WTC11 (cell line): Measurements from ENCODE around the gene GCK. TPM values are rescaled to one million over a fixed set of nuclear protein-coding genes. Genes with fewer than 3 reads are reported as not detected.

Experiments used
- ATAC-seq: fragments of 200-7000 bp; cut with Tn5 transposase; 2 replicates; pipeline ENCODE4 v1.10.0; 2021; ENCODE audit warnings: mild to moderate bottlenecking, moderate library complexity
- CTCF ChIA-PET: fragments of 300-600 bp; sonication (Branson Sonifier 250); formaldehyde crosslinking; loops from one replicate; lab custom pipeline; 2021; ENCODE audit warnings: antibody characterized with exemption; lab: Charles Lee
- POLR2A ChIA-PET: fragments of 350-600 bp; sonication (Branson Sonifier 250); formaldehyde crosslinking; loops from one replicate; lab custom pipeline; 2021; ENCODE audit warnings: antibody characterized with exemption; lab: Charles Lee
- DNase-seq: peaks from one replicate; pipeline ENCODE4 v3.0.0; 2021; ENCODE audit warnings: low spot score
- H3K27ac Mint-ChIP-seq: 2 replicates; pipeline ENCODE4 v1.8.0; 2021; ENCODE audit warnings: mixed read lengths
- H3K27me3 Mint-ChIP-seq: 2 replicates; pipeline ENCODE4 v1.8.0; 2021; ENCODE audit warnings: low read depth, mild to moderate bottlenecking, moderate library complexity, mixed read lengths
- H3K36me3 Mint-ChIP-seq: 2 replicates; pipeline ENCODE4 v1.8.0; 2021; ENCODE audit warnings: mixed read lengths
- H3K4me1 Mint-ChIP-seq: 2 replicates; pipeline ENCODE4 v1.8.0; 2022; ENCODE audit warnings: mixed read lengths
- H3K4me3 Mint-ChIP-seq: 2 replicates; pipeline ENCODE4 v1.8.0; 2021; ENCODE audit warnings: mild to moderate bottlenecking, moderate library complexity, mixed read lengths
- H3K9me3 Mint-ChIP-seq: 2 replicates; pipeline ENCODE4 v1.8.0; 2021; ENCODE audit warnings: mixed read lengths
- CBFB ChIP-seq: sonication (generic); formaldehyde crosslinking; IDR thresholded peaks from 2 replicates; pipeline ENCODE4 v1.8.1; 2022; ENCODE audit warnings: mild to moderate bottlenecking, low read depth, missing genetic modification reagents
- CREM ChIP-seq: sonication (generic); formaldehyde crosslinking; IDR thresholded peaks from 2 replicates; pipeline ENCODE4 v1.8.1; 2022; ENCODE audit warnings: mild to moderate bottlenecking, missing genetic modification reagents, moderate library complexity
- EMX1 ChIP-seq: fragments of 250-450 bp; sonication (Bioruptor Pico); IDR thresholded peaks from 2 replicates; pipeline ENCODE4 v1.8.0; 2021; ENCODE audit warnings: mild to moderate bottlenecking
- HMGA2 ChIP-seq: fragments of 250-450 bp; sonication (Bioruptor Pico); IDR thresholded peaks from 2 replicates; pipeline ENCODE4 v1.4.0; 2021; ENCODE audit warnings: mild to moderate bottlenecking, moderate library complexity
- JUN ChIP-seq: sonication (generic); formaldehyde crosslinking; IDR thresholded peaks from 2 replicates; pipeline ENCODE4 v1.8.0; 2023; ENCODE audit warnings: mild to moderate bottlenecking, missing genetic modification reagents
- NFYB ChIP-seq: sonication (generic); formaldehyde crosslinking; conservative IDR thresholded peaks from 2 replicates; pipeline ENCODE4 v1.8.0; 2022; ENCODE audit warnings: low read depth, missing genetic modification reagents
- RELA ChIP-seq: sonication (generic); formaldehyde crosslinking; IDR thresholded peaks from 2 replicates; pipeline ENCODE4 v1.8.1; 2022; ENCODE audit warnings: missing genetic modification reagents, mild to moderate bottlenecking, borderline replicate concordance
- RORB ChIP-seq: fragments of 250-450 bp; sonication (Bioruptor Pico); IDR thresholded peaks from 2 replicates; pipeline ENCODE4 v1.9.0; 2021; ENCODE audit warnings: mild to moderate bottlenecking
- SOX15 ChIP-seq: fragments of 250-450 bp; sonication (Bioruptor Pico); IDR thresholded peaks from 2 replicates; pipeline ENCODE4 v1.9.0; 2021; ENCODE audit warnings: mild to moderate bottlenecking
- TEAD1 ChIP-seq: sonication (generic); formaldehyde crosslinking; IDR thresholded peaks from 2 replicates; pipeline ENCODE4 v1.8.0; 2022; ENCODE audit warnings: mild to moderate bottlenecking, missing genetic modification reagents
- TEAD4 ChIP-seq: sonication (generic); formaldehyde crosslinking; IDR thresholded peaks from 2 replicates; pipeline ENCODE4 v1.8.0; 2022; ENCODE audit warnings: mild to moderate bottlenecking, missing genetic modification reagents
- TP53 ChIP-seq: sonication (generic); formaldehyde crosslinking; IDR thresholded peaks from 2 replicates; pipeline ENCODE4 v1.8.1; 2023; ENCODE audit warnings: mild to moderate bottlenecking, missing genetic modification reagents
- ZNF138 ChIP-seq: sonication (generic); formaldehyde crosslinking; conservative IDR thresholded peaks from 2 replicates; pipeline ENCODE4 v1.8.1; 2022; ENCODE audit warnings: mild to moderate bottlenecking, moderate library complexity, missing genetic modification reagents
- ZNF219 ChIP-seq: sonication (generic); formaldehyde crosslinking; IDR thresholded peaks from 2 replicates; pipeline ENCODE4 v1.8.0; 2023; ENCODE audit warnings: missing genetic modification reagents, mild to moderate bottlenecking, borderline replicate concordance
- ZNF416 ChIP-seq: fragments of 250-450 bp; sonication (Bioruptor Pico); IDR thresholded peaks from 2 replicates; pipeline ENCODE4 v1.9.0; 2021; ENCODE audit warnings: mild to moderate bottlenecking, inconsistent platforms
- total RNA-seq: library from RNA; stranded (reverse); gene quantifications from 3 replicates; pipeline ENCODE4 v1.2.3, GENCODE V29; 2021
- TF ChIP-seq, protein P1 (sequence below): fragments of 250-450 bp; sonication (Bioruptor Pico); IDR thresholded peaks from 2 replicates; pipeline ENCODE4 v1.8.0; 2021; ENCODE audit warnings: mild to moderate bottlenecking
- TF ChIP-seq, protein P2 (sequence below): fragments of 250-450 bp; sonication (Bioruptor Pico); conservative IDR thresholded peaks from 2 replicates; pipeline ENCODE4 v1.9.0; 2021; ENCODE audit warnings: mild to moderate bottlenecking
- TF ChIP-seq, protein P3 (sequence below): sonication (generic); formaldehyde crosslinking; conservative IDR thresholded peaks from 2 replicates; pipeline ENCODE4 v1.8.1; 2022; ENCODE audit warnings: mild to moderate bottlenecking, missing genetic modification reagents
- TF ChIP-seq, protein P4 (sequence below): fragments of 250-450 bp; sonication (Bioruptor Pico); IDR thresholded peaks from 2 replicates; pipeline ENCODE4 v1.9.0; 2021; ENCODE audit warnings: mild to moderate bottlenecking
- TF ChIP-seq, protein P5 (sequence below): fragments of 250-450 bp; sonication (Bioruptor Pico); IDR thresholded peaks from 2 replicates; pipeline ENCODE4 v1.9.0; 2021; ENCODE audit warnings: mild to moderate bottlenecking, borderline replicate concordance
- TF ChIP-seq, protein P6 (sequence below): fragments of 250-450 bp; sonication (Bioruptor Pico); IDR thresholded peaks from 2 replicates; pipeline ENCODE4 v2.1.2; 2022; ENCODE audit warnings: mild to moderate bottlenecking, moderate library complexity
- TF ChIP-seq, protein P7 (sequence below): sonication (generic); formaldehyde crosslinking; IDR thresholded peaks from 2 replicates; pipeline ENCODE4 v1.8.1; 2023; ENCODE audit warnings: mild to moderate bottlenecking, missing genetic modification reagents, borderline replicate concordance

Gene GCK
- total RNA-seq, 1 experiment from 2014 or later, result 3.3 TPM

DNA sequence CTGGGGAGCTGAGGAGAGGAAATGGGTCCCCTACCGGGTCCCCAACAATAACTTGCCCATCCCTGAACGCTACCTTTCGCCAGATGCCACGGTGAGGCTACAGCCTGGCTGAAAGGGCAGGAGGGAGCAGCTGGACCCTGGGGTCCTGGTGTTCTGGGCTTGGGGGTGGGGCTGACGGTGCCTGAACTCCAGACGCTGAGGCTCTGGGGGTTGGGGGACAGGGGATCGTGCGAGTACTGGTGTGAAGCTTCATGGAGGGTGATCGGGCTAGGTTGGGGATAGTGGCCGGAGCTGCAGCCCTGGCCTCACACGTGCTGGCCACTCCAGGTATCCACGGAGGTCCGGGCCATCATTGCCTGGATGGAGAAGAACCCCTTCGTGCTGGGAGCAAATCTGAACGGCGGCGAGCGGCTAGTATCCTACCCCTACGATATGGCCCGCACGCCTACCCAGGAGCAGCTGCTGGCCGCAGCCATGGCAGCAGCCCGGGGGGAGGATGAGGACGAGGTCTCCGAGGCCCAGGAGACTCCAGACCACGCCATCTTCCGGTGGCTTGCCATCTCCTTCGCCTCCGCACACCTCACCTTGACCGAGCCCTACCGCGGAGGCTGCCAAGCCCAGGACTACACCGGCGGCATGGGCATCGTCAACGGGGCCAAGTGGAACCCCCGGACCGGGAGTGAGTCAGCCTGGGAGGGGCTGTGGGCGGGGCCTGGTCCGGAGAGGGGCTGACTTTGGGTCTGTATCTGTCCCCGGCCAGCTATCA lies 76.8 kb downstream of the GCK start:
- Mint-ChIP-seq H3K9me3 (no peaks in the 10 kb centered on the region), H3K4me3 (no peak overlapping the region), H3K27me3 (no peaks in the 10 kb centered on the region), H3K36me3 (peaks cover 17% of the 10 kb centered on the region), H3K27ac (no peak overlapping the region)
- ATAC-seq, result peak; percentile 38
- ChIA-PET CTCF (interaction anchor here (2.0 kb wide), 1 partner anchor 11 kb away, joined by 13 read pairs; the partner anchor contains the start of gene POLD2), POLR2A (interaction anchor here (0.6 kb wide), 2 partner anchors 12 to 318 kb away, joined by 3 to 4 read pairs; no protein-coding TSS in a partner anchor)
- TF ChIP-seq EMX1 (no peak), RORB (CRISPR knock-in tag) (no peak), NFYB (CRISPR knock-in tag) (no peak), TEAD1 (CRISPR knock-in tag) (no peak), SOX15 (CRISPR knock-in tag) (no peak), ZNF416 (no peak), ZNF138 (CRISPR knock-in tag) (no peak), ZNF219 (no peak), TP53 (CRISPR knock-in tag) (no peak), JUN (CRISPR knock-in tag) (no peak), CREM (CRISPR knock-in tag) (no peak), RELA (no peak), CBFB (CRISPR knock-in tag) (no peak), TEAD4 (no peak)
- TF ChIP-seq, protein P1, sequence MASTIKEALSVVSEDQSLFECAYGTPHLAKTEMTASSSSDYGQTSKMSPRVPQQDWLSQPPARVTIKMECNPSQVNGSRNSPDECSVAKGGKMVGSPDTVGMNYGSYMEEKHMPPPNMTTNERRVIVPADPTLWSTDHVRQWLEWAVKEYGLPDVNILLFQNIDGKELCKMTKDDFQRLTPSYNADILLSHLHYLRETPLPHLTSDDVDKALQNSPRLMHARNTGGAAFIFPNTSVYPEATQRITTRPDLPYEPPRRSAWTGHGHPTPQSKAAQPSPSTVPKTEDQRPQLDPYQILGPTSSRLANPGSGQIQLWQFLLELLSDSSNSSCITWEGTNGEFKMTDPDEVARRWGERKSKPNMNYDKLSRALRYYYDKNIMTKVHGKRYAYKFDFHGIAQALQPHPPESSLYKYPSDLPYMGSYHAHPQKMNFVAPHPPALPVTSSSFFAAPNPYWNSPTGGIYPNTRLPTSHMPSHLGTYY (CRISPR knock-in tag), result no peak
- TF ChIP-seq, protein P2, sequence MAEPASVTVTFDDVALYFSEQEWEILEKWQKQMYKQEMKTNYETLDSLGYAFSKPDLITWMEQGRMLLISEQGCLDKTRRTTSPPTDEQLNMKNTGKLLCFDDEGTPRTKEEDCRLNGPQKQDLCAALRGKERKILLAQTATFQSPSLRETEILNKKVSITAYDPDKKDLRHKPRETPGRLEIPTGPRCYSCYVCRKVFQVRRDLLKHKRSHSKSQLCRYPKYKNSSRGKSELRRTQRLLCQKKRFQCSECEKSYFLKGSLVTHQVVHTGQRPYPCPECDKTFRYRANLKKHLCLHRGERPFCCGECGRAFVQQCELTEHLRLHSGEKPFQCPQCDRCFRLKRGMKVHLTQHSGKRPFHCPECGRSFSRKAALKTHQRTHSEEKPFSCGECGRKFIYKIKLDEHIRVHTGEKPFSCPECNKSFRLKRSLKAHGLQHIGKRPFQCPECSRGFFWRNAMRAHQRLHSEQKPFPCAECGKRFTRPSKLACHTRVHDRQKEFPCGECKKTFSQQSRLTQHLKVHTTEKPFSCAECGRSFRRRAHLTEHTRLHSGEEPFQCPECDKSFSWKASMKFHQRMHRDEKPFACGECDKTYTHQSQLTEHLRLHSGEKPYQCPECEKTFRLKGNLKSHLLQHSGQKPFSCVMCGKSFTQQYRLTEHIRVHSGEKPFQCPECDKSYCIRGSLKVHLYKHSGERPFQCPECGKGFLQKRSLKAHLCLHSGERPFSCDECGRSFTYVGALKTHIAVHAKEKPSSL (CRISPR knock-in tag), result no peak
- TF ChIP-seq, protein P3, sequence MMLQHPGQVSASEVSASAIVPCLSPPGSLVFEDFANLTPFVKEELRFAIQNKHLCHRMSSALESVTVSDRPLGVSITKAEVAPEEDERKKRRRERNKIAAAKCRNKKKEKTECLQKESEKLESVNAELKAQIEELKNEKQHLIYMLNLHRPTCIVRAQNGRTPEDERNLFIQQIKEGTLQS (CRISPR knock-in tag), result no peak
- TF ChIP-seq, protein P4, sequence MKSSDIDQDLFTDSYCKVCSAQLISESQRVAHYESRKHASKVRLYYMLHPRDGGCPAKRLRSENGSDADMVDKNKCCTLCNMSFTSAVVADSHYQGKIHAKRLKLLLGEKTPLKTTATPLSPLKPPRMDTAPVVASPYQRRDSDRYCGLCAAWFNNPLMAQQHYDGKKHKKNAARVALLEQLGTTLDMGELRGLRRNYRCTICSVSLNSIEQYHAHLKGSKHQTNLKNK (CRISPR knock-in tag), result no peak
- TF ChIP-seq, all 79 proteins: peak for 0
- DNase-seq, result no peak
- H3K4me1 Mint-ChIP-seq, result 0 out of 2 replicates have a peak, but pooled peaks cover 2% of the 10 kb centered on the region

DNA sequence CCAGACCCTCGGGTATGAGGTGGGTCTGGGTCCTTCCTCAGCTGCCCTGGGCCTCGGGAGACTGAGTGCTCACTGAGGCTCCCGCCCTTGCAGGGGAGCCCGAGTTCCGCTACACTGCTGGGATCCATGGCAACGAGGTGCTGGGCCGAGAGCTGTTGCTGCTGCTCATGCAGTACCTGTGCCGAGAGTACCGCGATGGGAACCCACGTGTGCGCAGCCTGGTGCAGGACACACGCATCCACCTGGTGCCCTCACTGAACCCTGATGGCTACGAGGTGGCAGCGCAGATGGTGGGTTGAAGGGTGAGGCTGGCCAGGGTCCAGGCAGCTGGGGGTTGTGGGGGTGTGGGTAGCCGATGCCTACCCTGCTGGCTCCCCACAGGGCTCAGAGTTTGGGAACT lies 77.5 kb downstream of the GCK start:
- Mint-ChIP-seq H3K27me3 (no peaks in the 10 kb centered on the region), H3K27ac (no peak overlapping the region; the same call in 1 of the 2 replicates), H3K4me3 (no peak overlapping the region), H3K36me3 (peaks cover 17% of the 10 kb centered on the region), H3K4me1 (0 out of 2 replicates have a peak, but pooled peaks cover 2% of the 10 kb centered on the region), H3K9me3 (no peaks in the 10 kb centered on the region)
- ATAC-seq (no peak), DNase-seq (no peak)
- POLR2A ChIA-PET, result interaction anchor here (0.6 to 1.5 kb wide), 2 partner anchors 46 to 318 kb away, joined by 3 read pairs; no protein-coding TSS in a partner anchor
- CTCF ChIA-PET, result interaction anchor here (2.0 kb wide), 1 partner anchor 11 kb away, joined by 13 read pairs; the partner anchor contains the start of gene POLD2
- no peak for TF ChIP-seq HMGA2 (CRISPR knock-in tag)
- no peak for TF ChIP-seq NFYB (CRISPR knock-in tag)
- TF ChIP-seq, protein P5, sequence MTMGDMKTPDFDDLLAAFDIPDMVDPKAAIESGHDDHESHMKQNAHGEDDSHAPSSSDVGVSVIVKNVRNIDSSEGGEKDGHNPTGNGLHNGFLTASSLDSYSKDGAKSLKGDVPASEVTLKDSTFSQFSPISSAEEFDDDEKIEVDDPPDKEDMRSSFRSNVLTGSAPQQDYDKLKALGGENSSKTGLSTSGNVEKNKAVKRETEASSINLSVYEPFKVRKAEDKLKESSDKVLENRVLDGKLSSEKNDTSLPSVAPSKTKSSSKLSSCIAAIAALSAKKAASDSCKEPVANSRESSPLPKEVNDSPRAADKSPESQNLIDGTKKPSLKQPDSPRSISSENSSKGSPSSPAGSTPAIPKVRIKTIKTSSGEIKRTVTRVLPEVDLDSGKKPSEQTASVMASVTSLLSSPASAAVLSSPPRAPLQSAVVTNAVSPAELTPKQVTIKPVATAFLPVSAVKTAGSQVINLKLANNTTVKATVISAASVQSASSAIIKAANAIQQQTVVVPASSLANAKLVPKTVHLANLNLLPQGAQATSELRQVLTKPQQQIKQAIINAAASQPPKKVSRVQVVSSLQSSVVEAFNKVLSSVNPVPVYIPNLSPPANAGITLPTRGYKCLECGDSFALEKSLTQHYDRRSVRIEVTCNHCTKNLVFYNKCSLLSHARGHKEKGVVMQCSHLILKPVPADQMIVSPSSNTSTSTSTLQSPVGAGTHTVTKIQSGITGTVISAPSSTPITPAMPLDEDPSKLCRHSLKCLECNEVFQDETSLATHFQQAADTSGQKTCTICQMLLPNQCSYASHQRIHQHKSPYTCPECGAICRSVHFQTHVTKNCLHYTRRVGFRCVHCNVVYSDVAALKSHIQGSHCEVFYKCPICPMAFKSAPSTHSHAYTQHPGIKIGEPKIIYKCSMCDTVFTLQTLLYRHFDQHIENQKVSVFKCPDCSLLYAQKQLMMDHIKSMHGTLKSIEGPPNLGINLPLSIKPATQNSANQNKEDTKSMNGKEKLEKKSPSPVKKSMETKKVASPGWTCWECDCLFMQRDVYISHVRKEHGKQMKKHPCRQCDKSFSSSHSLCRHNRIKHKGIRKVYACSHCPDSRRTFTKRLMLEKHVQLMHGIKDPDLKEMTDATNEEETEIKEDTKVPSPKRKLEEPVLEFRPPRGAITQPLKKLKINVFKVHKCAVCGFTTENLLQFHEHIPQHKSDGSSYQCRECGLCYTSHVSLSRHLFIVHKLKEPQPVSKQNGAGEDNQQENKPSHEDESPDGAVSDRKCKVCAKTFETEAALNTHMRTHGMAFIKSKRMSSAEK, result no peak
- TF ChIP-seq, protein P6, sequence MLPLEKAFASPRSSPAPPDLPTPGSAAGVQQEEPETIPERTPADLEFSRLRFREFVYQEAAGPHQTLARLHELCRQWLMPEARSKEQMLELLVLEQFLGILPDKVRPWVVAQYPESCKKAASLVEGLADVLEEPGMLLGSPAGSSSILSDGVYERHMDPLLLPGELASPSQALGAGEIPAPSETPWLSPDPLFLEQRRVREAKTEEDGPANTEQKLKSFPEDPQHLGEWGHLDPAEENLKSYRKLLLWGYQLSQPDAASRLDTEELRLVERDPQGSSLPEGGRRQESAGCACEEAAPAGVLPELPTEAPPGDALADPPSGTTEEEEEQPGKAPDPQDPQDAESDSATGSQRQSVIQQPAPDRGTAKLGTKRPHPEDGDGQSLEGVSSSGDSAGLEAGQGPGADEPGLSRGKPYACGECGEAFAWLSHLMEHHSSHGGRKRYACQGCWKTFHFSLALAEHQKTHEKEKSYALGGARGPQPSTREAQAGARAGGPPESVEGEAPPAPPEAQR, result no peak
- TF ChIP-seq, protein P7, sequence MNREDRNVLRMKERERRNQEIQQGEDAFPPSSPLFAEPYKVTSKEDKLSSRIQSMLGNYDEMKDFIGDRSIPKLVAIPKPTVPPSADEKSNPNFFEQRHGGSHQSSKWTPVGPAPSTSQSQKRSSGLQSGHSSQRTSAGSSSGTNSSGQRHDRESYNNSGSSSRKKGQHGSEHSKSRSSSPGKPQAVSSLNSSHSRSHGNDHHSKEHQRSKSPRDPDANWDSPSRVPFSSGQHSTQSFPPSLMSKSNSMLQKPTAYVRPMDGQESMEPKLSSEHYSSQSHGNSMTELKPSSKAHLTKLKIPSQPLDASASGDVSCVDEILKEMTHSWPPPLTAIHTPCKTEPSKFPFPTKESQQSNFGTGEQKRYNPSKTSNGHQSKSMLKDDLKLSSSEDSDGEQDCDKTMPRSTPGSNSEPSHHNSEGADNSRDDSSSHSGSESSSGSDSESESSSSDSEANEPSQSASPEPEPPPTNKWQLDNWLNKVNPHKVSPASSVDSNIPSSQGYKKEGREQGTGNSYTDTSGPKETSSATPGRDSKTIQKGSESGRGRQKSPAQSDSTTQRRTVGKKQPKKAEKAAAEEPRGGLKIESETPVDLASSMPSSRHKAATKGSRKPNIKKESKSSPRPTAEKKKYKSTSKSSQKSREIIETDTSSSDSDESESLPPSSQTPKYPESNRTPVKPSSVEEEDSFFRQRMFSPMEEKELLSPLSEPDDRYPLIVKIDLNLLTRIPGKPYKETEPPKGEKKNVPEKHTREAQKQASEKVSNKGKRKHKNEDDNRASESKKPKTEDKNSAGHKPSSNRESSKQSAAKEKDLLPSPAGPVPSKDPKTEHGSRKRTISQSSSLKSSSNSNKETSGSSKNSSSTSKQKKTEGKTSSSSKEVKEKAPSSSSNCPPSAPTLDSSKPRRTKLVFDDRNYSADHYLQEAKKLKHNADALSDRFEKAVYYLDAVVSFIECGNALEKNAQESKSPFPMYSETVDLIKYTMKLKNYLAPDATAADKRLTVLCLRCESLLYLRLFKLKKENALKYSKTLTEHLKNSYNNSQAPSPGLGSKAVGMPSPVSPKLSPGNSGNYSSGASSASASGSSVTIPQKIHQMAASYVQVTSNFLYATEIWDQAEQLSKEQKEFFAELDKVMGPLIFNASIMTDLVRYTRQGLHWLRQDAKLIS (CRISPR knock-in tag), result no peak
